Muscle layer of duodenum (tissue), 2 donors: ENCODE data around the gene TRAF3.
A peak's percentile ranks its signal among the peaks of the same experiment; 100 is the strongest.

Source experiments
- H3K27ac ChIP-seq: one replicate; pipeline ENCODE4 v1.7.0; 2013; ENCODE audit warnings: mild to moderate bottlenecking, low read length
- H3K27me3 ChIP-seq: one replicate; pipeline ENCODE4 v1.7.0; 2013; ENCODE audit warnings: low read depth, mild to moderate bottlenecking, control low read depth, low read length
- H3K36me3 ChIP-seq, 2 donors: one replicate each; pipeline ENCODE4 v1.7.0; 2013; ENCODE audit warnings: low read length in 2 of 2, control low read depth in 1 of 2, mild to moderate bottlenecking in 1 of 2; ENCODE audit not compliant: insufficient read depth in 2 of 2, control insufficient read depth in 1 of 2
- H3K4me1 ChIP-seq, 2 donors: one replicate each; pipeline ENCODE4 v1.7.0; 2013; ENCODE audit warnings: low read length in 2 of 2, mild to moderate bottlenecking in 2 of 2, control low read depth in 1 of 2, moderate library complexity in 1 of 2; ENCODE audit not compliant: insufficient read depth in 2 of 2, control insufficient read depth in 1 of 2
- H3K4me3 ChIP-seq, 2 donors: one replicate each; pipeline ENCODE4 v1.7.0; 2013; ENCODE audit warnings: low read length in 2 of 2, low read depth in 1 of 2, mild to moderate bottlenecking in 1 of 2
- H3K9me3 ChIP-seq, 2 donors: one replicate each; pipeline ENCODE4 v1.7.0; 2013; ENCODE audit warnings: low read length in 2 of 2, control low read depth in 1 of 2, mild to moderate bottlenecking in 1 of 2; ENCODE audit not compliant: control insufficient read depth in 1 of 2
- donor health status: healthy.

The TRAF3 gene

DNA sequence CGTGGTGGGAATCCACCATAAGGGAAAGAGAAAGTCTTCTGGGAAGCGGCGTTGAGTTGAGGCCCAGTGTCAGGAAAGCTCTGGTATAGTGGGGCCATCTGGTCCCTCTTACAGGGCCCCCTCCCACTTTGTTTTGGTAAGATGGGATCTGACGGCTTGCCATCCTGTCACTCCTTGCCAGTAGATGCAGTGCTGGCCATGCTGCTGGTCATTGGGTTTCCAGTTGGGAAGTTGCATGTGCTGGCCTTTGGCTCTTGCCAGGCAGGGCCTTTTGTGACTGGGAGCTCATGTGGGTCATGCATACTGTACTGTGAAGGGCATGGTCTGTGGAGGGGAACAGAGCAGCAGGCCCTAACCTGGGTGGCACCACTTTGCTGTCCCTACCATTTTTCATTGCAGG, 3.8 kb downstream of the TRAF3 start:
- Histone ChIP-seq H3K4me3 (no peak overlapping the region), H3K4me1 (peaks cover 11 to 12% of the 10 kb centered on the region in 2 donors), H3K9me3 (no peaks in the 10 kb centered on the region), H3K36me3 (no peaks in the 10 kb centered on the region), H3K27ac (no peak overlapping the region), H3K27me3 (no peaks in the 10 kb centered on the region)

DNA sequence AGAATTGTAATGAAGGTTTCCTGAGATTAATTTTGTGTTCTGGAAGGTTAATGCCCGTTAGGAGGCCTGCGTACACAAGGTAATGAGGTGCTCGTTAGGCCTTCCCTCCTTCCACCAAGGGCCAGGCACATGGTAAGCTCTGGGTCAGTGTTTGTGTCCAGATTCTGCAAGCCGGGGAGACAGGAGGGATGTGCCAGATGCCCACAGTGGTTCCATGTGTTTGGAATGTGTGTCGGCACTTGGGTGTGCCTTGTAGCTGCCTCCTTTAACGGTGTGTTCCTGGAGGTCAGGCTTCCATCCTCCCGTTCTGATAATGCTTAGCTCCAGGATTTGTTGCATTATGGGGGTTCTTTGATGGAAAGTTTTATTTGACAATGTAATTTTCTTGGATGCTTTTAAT, 5.7 kb downstream of the TRAF3 start:
- Histone ChIP-seq H3K4me3 (no peak overlapping the region), H3K27me3 (no peaks in the 10 kb centered on the region), H3K36me3 (no peaks in the 10 kb centered on the region), H3K4me1 (peaks cover 11 to 12% of the 10 kb centered on the region in 2 donors), H3K27ac (no peak overlapping the region), H3K9me3 (no peaks in the 10 kb centered on the region)

DNA sequence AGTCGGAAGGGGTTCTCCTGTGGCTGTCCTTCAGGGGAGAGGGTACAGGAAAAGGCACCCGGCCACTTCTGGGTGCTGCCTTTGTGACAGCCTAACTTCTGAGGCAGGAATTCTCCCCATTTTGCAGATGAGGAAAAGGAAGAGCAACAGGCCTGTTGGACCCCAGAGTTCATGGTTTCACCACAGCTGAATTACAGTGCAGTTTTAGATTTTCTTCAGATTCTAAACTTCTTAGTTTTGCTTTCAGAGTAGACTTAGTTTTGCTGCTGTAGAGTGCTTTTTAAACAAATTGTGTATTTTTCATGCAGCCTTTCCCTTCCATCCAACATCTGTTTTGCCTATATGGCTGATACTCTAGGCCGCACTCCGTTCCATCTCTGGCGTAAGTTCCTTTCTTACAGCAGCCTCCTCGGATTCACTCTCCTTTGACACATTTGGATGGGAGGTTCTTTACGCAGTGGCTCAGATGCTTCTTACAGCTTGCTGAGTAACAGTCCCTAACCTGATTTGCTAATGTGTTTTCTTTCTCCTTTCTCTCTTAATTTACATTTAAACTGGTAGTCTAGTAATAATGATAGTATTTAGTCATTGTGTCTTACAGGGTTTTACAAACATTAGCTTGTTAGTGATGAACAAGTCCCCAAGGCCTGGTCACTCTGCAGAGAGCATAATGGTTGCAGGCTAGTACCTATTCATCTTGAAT, 7.8 kb downstream of the TRAF3 start:
- Histone ChIP-seq H3K36me3 (no peaks in the 10 kb centered on the region), H3K27ac (no peak overlapping the region), H3K4me3 (no peak overlapping the region), H3K9me3 (no peaks in the 10 kb centered on the region), H3K27me3 (no peaks in the 10 kb centered on the region), H3K4me1 (peaks cover 0 to under 1% of the 10 kb centered on the region in 2 donors)

DNA sequence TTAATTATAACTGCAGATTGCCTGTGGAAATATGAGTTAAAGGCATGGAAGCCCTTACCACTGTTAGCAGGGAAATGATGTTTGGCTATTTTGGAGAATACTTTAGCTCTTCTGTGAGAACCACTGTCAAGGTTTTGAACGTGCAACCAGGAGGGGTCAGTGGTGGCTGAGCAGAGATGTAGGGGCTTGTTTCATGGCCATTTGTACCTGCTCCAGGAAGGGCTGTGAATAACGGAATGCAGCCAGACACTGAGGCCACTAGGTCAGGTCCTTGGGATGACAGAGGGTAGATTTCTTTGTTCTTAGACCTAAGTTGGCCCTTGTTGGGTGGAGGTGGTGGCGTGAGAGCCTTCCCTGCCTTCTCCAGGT, 8.3 kb downstream of the TRAF3 start:
- no peaks in the 10 kb centered on the region for H3K27me3 ChIP-seq
- no peak overlapping the region for H3K4me3 ChIP-seq
- no peak overlapping the region for H3K27ac ChIP-seq
- no peaks in the 10 kb centered on the region for H3K9me3 ChIP-seq
- no peaks in the 10 kb centered on the region for H3K4me1 ChIP-seq
- no peaks in the 10 kb centered on the region for H3K36me3 ChIP-seq

DNA sequence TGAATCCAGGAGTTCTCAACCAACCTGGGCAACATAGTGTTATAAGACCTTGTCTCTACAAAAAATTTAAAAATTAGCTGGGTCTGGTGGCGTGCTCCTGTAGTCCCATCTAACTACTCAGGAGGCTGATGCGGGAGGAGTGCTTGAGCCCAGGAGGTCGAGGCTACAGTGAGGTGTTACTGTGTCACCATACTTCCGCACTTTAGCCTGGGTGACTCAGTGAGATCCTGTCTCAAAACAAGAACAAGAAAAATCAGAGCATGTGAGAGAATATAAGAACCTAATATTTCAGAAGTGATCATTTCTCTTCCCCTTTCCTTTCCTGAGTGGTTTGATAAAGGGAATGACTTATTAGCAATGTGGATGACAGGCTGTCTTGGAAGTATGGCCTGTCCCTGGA, 9.5 kb downstream of the TRAF3 start:
- Histone ChIP-seq H3K4me3 (no peak overlapping the region), H3K36me3 (no peaks in the 10 kb centered on the region), H3K4me1 (no peaks in the 10 kb centered on the region), H3K27me3 (no peaks in the 10 kb centered on the region), H3K27ac (no peak overlapping the region), H3K9me3 (no peaks in the 10 kb centered on the region)

DNA sequence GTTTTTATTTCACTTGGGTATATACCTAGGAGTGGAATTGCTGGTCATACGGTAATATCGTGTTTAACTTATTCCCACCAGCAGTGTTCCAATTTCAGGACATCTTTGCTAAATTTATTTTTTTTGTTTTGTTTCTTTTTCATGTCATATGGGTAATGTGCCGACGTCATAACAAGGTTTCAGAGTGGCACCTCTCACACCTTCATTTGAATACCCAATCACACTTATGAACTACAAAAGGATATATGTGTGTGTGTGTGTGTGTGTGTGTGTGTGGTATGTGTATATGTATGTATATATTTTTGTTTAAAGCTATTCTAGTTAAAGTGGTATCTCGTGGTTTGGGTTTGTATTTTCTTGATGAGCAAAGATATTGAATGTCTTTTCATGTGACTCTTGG, 12.1 kb downstream of the TRAF3 start:
- H3K27me3 ChIP-seq, result no peaks in the 10 kb centered on the region
- H3K4me1 ChIP-seq, result no peaks in the 10 kb centered on the region
- H3K27ac ChIP-seq, result no peak overlapping the region
- no peak overlapping the region for H3K4me3 ChIP-seq
- H3K36me3 ChIP-seq, result no peaks in the 10 kb centered on the region
- H3K9me3 ChIP-seq, result peaks cover 0 to 4% of the 10 kb centered on the region in 2 donors

DNA sequence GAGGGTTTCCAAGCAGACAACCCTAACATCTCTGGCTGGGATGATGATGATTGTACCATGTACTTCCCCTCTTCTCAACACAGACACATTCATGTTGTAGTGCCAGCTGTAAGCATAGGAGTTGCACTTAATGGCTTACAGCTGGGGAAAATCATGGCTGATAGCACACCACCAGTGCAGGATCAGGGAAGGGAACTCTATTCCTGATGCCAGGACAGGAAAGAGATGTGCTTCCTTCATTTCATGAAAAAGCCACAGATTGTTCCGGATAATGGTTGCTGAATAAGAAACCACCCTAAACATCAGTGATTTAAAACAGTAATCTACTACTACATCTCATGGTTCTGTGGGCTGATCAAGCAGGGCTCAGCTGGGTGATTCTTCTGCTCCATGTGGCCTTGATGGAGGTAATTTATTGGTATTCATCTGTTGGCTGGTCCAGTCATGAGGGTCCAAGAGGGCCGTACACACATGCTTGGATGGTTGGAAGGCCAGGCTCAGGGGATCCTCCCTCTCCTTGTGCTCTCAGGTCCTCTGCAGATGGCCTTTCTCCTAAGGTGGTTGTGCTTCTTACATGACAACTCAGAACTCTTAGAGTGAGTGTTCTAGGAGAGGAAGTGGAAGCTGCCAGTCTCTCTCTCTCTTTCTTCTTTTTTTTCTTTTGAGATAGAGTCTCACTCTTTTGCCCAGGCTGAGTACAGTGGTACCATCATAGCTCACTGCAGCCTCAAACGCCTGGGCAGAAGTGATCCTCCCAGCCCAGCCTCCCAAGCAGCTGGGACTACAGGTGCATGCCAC, 16.5 kb downstream of the TRAF3 start:
- Histone ChIP-seq H3K4me3 (no peak overlapping the region), H3K36me3 (no peaks in the 10 kb centered on the region), H3K27ac (no peak overlapping the region), H3K4me1 (peaks cover 6% of the 10 kb centered on the region in 2 donors), H3K27me3 (no peaks in the 10 kb centered on the region), H3K9me3 (peaks cover 0 to 4% of the 10 kb centered on the region in 2 donors)

DNA sequence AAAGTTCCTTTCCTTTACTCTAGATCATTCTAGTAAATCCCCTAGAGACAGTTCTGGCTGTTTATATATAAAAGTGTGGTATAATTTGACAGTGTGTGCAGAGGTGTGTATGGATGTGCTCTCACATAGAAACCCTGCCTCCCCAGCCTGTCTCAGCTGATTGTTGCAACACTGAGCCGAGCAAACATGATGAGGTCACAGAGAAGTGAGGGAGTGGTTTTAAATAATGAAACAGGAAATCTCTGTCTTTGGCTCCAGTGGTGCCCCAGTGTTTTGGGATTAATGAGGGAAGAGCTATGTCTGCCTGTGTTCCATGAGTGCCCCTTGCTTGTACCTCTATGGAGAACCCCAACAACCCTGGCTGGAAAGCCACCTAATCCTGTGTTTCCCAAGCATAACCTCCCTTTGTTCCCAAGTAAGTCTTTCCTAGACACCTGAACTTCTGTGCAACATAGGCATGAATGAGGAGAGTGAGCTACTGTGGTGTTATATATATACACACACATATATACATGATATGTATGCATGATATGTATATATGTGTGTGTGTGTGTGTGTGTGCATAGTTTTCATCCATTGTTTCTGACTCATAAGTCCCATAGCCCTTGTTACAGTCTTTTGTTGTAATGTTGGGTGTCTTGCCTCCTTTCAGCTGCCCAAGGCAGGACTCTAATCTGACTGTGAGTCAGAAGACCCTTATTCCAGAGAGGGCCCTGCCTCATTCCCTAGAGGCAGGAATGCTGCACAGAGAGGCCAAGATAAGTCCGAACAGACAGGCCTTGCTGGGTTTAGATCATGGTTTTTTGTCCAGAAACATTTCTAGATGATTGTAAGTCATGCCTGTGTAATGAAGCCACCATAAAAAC, 18.0 kb downstream of the TRAF3 start:
- Histone ChIP-seq H3K4me3 (no peak overlapping the region), H3K4me1 (peaks cover 6% of the 10 kb centered on the region in 2 donors), H3K36me3 (no peaks in the 10 kb centered on the region), H3K9me3 (peaks cover 0 to 4% of the 10 kb centered on the region in 2 donors), H3K27me3 (no peaks in the 10 kb centered on the region), H3K27ac (peak overlapping the region; percentile 12)

DNA sequence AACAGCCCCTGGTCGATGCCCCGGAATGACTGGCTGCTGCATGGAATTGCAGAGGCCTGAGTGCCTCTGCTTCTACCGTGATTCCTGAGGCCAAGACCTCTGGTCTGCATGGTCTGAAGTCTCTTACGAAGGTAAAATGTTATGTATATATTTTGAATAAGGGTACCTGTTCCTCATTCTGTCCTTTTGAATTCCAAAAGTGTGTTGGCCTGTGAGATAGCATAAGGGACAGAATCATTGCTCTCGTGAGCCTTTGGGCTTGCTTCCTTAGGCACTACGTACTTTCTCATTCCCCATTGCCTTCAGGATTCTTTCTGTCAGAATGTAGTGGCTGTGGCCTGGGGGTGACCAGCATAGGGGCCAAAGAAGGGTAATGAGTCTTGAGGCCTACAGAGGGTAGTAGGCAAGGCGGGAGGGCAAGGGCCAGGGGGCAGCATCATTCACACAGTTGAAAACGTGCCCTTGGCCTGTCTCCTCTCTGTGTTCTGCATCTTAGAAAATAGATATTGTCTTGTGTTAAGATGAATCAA, 19.5 kb downstream of the TRAF3 start:
- Histone ChIP-seq H3K4me3 (no peak overlapping the region), H3K27ac (no peak overlapping the region), H3K27me3 (no peaks in the 10 kb centered on the region), H3K36me3 (no peaks in the 10 kb centered on the region), H3K4me1 (peaks cover 6% of the 10 kb centered on the region in 2 donors), H3K9me3 (peaks cover 0 to 4% of the 10 kb centered on the region in 2 donors)

DNA sequence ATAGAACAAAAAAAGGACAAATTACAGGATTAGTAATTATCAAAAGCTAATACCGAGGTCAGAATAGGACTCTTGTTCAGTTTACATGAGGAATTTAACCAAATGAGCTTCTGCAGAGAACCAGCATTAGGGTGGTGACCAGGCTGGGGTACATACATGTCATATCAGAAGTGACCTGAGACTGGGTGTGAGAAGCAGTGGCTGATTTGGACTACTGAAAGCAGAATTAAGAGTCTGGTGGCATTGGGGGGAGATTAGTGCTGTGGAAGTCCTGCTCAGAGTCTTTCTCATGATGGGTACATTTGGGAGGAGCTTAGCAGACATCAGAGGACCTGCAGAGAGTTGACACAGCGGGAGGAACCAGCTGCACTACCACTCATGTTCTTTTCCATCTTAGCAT, 21.7 kb downstream of the TRAF3 start:
- Histone ChIP-seq H3K27me3 (no peaks in the 10 kb centered on the region), H3K9me3 (no peaks in the 10 kb centered on the region), H3K36me3 (no peaks in the 10 kb centered on the region), H3K4me3 (no peak overlapping the region), H3K4me1 (peaks cover 6% of the 10 kb centered on the region in 2 donors), H3K27ac (no peak overlapping the region)
